GM18505 (cell line): Measurements from ENCODE around the gene SH3BP2.
"Not testable (repeated sequence)": the region's sequence is repeated elsewhere in the genome, so short reads cannot be mapped to it uniquely, and the experiment has no call there.

Experiments
- ATAC-seq: cut with Tn5 transposase; IDR thresholded peaks from one replicate; pipeline ENCODE4 v1.9.1; 2021; ENCODE audit not compliant: unreplicated experiment
- POLR2A ChIP-seq: IDR thresholded peaks from 4 replicates; pipeline ENCODE4 v1.6.1; 2011; ENCODE audit warnings: borderline replicate concordance; ENCODE audit not compliant: insufficient read depth, insufficient read length; ENCODE audit errors: extremely low read depth

The SH3BP2 gene

DNA sequence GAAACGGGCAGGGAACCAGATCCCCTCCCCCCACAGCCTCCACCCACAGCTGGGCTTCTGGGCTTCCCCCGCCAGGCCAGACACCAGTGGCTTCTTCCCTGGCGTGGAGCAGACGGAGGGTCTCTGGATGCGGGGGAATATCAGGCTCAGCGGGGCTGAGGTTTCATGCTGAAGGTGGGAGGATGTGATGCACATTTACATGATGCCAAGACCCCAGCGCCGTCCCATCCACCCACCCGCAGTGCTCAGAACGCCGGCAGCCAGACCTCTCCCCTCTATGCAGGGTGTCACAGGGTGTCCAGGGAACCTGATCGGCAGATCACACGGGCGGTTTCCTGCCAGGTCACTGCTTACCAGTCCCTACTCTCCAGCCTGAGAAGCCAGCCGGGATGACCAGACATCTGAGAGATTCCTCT, 24.0 kb upstream of the SH3BP2 start:
- TF ChIP-seq POLR2A, result no peak
- no peak for ATAC-seq

DNA sequence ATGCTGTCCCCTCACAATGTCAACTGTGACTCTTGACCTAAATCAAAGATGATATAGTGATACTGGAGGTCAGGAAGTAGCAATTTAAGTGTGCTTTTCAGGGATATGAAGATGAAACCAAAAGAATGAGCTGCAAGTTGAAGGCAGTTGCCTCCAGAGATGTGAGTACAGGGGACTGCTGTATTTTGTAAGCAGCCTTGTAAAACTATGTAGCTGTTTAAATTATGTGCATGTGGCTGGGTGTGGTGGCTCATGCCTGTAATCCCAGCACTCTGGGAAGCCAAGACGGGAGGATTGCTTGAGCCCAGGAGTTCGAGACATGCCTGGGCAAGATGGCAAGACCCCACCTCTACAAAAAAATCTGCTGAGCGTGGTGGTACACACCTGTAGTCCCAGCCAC, 21.6 kb upstream of the SH3BP2 start:
- no peak for ATAC-seq
- TF ChIP-seq POLR2A, result no peak

GRCh38 chr4:2780643-2781042, 12.2 kb upstream of the SH3BP2 start:
- not testable (repeated sequence) for ATAC-seq

DNA sequence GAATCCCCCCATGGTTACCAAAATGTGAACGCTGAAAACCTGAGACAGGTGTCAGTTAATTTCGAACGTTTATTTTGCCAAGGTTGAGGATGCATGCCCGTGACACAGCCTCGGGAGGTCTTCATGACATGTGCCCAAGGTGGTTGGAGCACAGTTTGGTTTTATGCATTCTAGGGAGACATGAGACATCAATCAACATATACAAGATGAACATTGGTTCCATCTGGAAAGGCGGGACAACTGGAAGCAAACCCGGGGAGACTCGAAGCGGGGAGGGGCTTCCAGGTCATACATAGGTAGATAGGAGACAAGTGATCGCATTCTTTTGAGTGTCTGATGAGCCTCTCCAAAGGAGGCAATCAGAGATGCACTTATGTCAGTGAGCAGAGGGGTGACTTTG, 11.0 kb upstream of the SH3BP2 start:
- no peak for ATAC-seq
- TF ChIP-seq POLR2A, result no peak

GRCh38 chr4:2783790-2784189, 9.1 kb upstream of the SH3BP2 start:
- no peak for ATAC-seq
- TF ChIP-seq POLR2A, result no peak

DNA sequence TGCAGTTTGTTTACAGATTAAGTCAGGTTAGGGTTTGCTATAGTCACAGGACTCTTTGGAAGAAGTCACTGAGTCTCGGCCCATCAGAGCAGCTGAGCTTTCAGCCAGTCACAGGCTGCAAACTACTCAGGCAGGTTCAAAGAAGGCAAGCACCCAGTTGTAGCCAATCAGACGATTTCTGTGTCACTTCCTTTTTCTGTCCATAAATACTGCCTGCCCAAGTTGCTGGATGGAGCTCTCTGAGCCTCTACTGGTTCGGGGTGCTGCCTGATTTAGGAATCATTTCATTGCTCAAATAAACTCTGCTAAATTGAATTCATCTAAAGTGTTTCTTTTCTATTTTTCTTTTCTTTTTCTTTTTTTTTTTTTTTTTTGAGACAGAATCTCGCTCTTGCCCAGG, 7.3 kb upstream of the SH3BP2 start:
- no peak for ATAC-seq
- peak; percentile 80 for TF ChIP-seq POLR2A

GRCh38 chr4:2786152-2786671, 6.7 kb upstream of the SH3BP2 start:
- no peak for TF ChIP-seq POLR2A
- ATAC-seq, result no peak

- no peak for ATAC-seq
- TF ChIP-seq POLR2A, result peak; percentile 5
Measured at GRCh38 chr4:2786794-2787229, 6.1 kb upstream of the SH3BP2 start.

- TF ChIP-seq POLR2A, result no peak
- ATAC-seq, result peak; percentile 72
Measured at GRCh38 chr4:2787230-2788100, 5.4 kb upstream of the SH3BP2 start.

GRCh38 chr4:2788101-2788500, 4.8 kb upstream of the SH3BP2 start:
- TF ChIP-seq POLR2A, result no peak
- no peak for ATAC-seq

GRCh38 chr4:2788532-2789103, 4.3 kb upstream of the SH3BP2 start:
- no peak for ATAC-seq
- TF ChIP-seq POLR2A, result no peak

- TF ChIP-seq POLR2A, result no peak
- no peak for ATAC-seq
Measured at GRCh38 chr4:2789351-2789750, 3.5 kb upstream of the SH3BP2 start.

- no peak for TF ChIP-seq POLR2A
- ATAC-seq, result no peak
Measured at GRCh38 chr4:2789793-2790582, 2.9 kb upstream of the SH3BP2 start.
